ENCODE results near the gene MAEL.
A peak's percentile ranks its signal among the peaks of the same experiment; 100 is the strongest.

- TF ChIP-seq CTCF (IDR thresholded peaks at IDR 0.05; ENCODE audit: control extremely low read depth in 1 of 3, insufficient read depth in 1 of 3, low read depth in 1 of 3, low read length in 3 of 3) (peak; percentile 67 to 81 (median 74)), GABPA (IDR thresholded peaks at IDR 0.05; ENCODE audit: borderline replicate concordance, insufficient read depth, low read length) (no peak), EZH2 (IDR thresholded peaks at IDR 0.05; ENCODE audit: low read depth, low read length, severe bottlenecking) (no peak), POLR2AphosphoS5 (IDR thresholded peaks at IDR 0.05; ENCODE audit: low read depth, low read length) (no peak), RAD21 (IDR thresholded peaks at IDR 0.05 in 1 of 2, conservative IDR thresholded peaks at IDR 0.05 in 1 of 2; ENCODE audit: low read depth in 2 of 2, low read length in 2 of 2) (peak; percentile 89 to 92), JUND (IDR thresholded peaks at IDR 0.05; ENCODE audit: low read length) (no peak), POLR2A (IDR thresholded peaks at IDR 0.05; ENCODE audit: control extremely low read depth in 1 of 2, low read depth in 2 of 2, low read length in 2 of 2) (no peak), YY1 (IDR thresholded peaks at IDR 0.05; ENCODE audit: low read depth, low read length) (0 out of 2 replicates have a peak, but pooled peaks have one; percentile 32), EP300 (IDR thresholded peaks at IDR 0.05; ENCODE audit: borderline replicate concordance in 1 of 2, low read depth in 2 of 2, low read length in 2 of 2) (no peak), ATF3 (IDR thresholded peaks at IDR 0.05; ENCODE audit: insufficient read depth, low read depth, low read length) (no peak), JUN (IDR thresholded peaks at IDR 0.05; ENCODE audit: low read depth, low read length) (no peak), TAF1 (IDR thresholded peaks at IDR 0.05; ENCODE audit: low read depth, low read length) (no peak), KDM1A (IDR thresholded peaks at IDR 0.05; ENCODE audit: borderline replicate concordance, low read length) (no peak), NANOG (IDR thresholded peaks at IDR 0.05; ENCODE audit: insufficient read depth, low read depth, low read length, poor library complexity, severe bottlenecking) (no peak)
Measured at GRCh38 chr1:167057241-167057688, 68.2 kb downstream of the MAEL start.

Data from H1 (cell line).